Endodermal cell (in vitro differentiated cells): ENCODE data around the gene TMEM164. TPM values are rescaled to one million over a fixed set of nuclear protein-coding genes. Genes with fewer than 3 reads are reported as not detected.

Source experiments
- DNase-seq: peaks from one replicate; pipeline ENCODE4 v3.0.0-alpha.2; 2017
- H3K27ac ChIP-seq: 2 replicates; pipeline ENCODE4 v1.5.1; 2013; ENCODE audit warnings: mild to moderate bottlenecking, low read depth, low read length, moderate library complexity
- H3K27me3 ChIP-seq: 2 replicates; pipeline ENCODE4 v1.6.1; 2013; ENCODE audit warnings: mild to moderate bottlenecking, low read length, moderate library complexity; ENCODE audit not compliant: insufficient read depth, control insufficient read depth, poor library complexity, severe bottlenecking
- H3K36me3 ChIP-seq: 2 replicates; pipeline ENCODE4 v1.7.0; 2013; ENCODE audit warnings: mild to moderate bottlenecking, low read length, moderate library complexity; ENCODE audit not compliant: control insufficient read depth, insufficient read depth
- H3K4me1 ChIP-seq: one replicate; pipeline ENCODE4 v1.7.0; 2013; ENCODE audit warnings: low read length; ENCODE audit not compliant: control insufficient read depth, insufficient read depth
- H3K4me3 ChIP-seq: 2 replicates; pipeline ENCODE4 v1.5.1; 2013; ENCODE audit warnings: mild to moderate bottlenecking, low read length, moderate library complexity
- H3K9ac ChIP-seq: 2 replicates; pipeline ENCODE4 v1.6.1; 2013; ENCODE audit warnings: mild to moderate bottlenecking, low read length, moderate library complexity; ENCODE audit not compliant: poor library complexity, severe bottlenecking; ENCODE audit errors: extremely low read depth
- H3K9me3 ChIP-seq: 2 replicates; pipeline ENCODE4 v1.6.1; 2013; ENCODE audit warnings: mild to moderate bottlenecking, low read length, moderate library complexity; ENCODE audit not compliant: control insufficient read depth
- H3K27ac Mint-ChIP-seq: 2 replicates; pipeline ENCODE4 v1.8.0; 2020; ENCODE audit warnings: mixed read lengths
- H3K27me3 Mint-ChIP-seq: 2 replicates; pipeline ENCODE4 v1.8.0; 2021; ENCODE audit warnings: mild to moderate bottlenecking, mixed read lengths; ENCODE audit not compliant: insufficient read depth
- H3K36me3 Mint-ChIP-seq: 2 replicates; pipeline ENCODE4 v1.8.0; 2020; ENCODE audit warnings: low read depth, mixed read lengths
- H3K4me1 Mint-ChIP-seq: 2 replicates; pipeline ENCODE4 v1.8.0; 2020; ENCODE audit warnings: mixed read lengths
- H3K4me3 Mint-ChIP-seq: 2 replicates; pipeline ENCODE4 v1.8.0; 2020; ENCODE audit warnings: mild to moderate bottlenecking, moderate library complexity, mixed read lengths
- H3K9me3 Mint-ChIP-seq: 2 replicates; pipeline ENCODE4 v1.8.0; 2020; ENCODE audit warnings: mild to moderate bottlenecking, mixed read lengths
- WGBS, 2 experiments: methylation state at CpG; one replicate each; pipeline versions ENCODE4 v1.1.5 to v1.1.7; 2013; ENCODE audit warnings: missing lambda C conversion rate in 2 of 2, mixed read lengths in 1 of 2; ENCODE audit not compliant: insufficient coverage in 1 of 2, insufficient read length in 1 of 2; 5-methylcytosine and 5-hydroxymethylcytosine counted together
- total RNA-seq, 2 donors: library from RNA; stranded (reverse); fragmentation: NEBNext Ultra II Directional in 1 of 2; extraction: Animal tissue kit (Norgen Biotek cat#: 25700) in 1 of 2; gene quantifications; 2 replicates in 1 of 2; 3 replicates in 1 of 2; pipeline ENCODE4 v1.2.1, GENCODE V29; 2021
- TF ChIP-seq, protein P1 (sequence below): fragments of 200-600 bp; sonication (generic); conservative IDR thresholded peaks from 2 replicates; pipeline ENCODE4 v1.5.0; 2021; ENCODE audit warnings: antibody characterized with exemption, mild to moderate bottlenecking

TMEM164 gene
- total RNA-seq, 2 donors from 2014 or later, result 30.4 to 50.7 TPM

- no peak overlapping the region for H3K4me3 Mint-ChIP-seq
- peaks cover 4% of the 10 kb centered on the region for H3K4me1 Mint-ChIP-seq
- H3K36me3 Mint-ChIP-seq, result no peaks in the 10 kb centered on the region
- H3K9me3 Mint-ChIP-seq, result no peaks in the 10 kb centered on the region
- H3K27me3 ChIP-seq, result no peaks in the 10 kb centered on the region
- H3K9ac ChIP-seq, result no peak overlapping the region
- H3K27ac Mint-ChIP-seq, result no peak overlapping the region
- no peak overlapping the region for H3K4me3 ChIP-seq
- no peaks in the 10 kb centered on the region for H3K4me1 ChIP-seq
- no peaks in the 10 kb centered on the region for H3K36me3 ChIP-seq
- DNase-seq, result no peak
- TF ChIP-seq, protein P1, sequence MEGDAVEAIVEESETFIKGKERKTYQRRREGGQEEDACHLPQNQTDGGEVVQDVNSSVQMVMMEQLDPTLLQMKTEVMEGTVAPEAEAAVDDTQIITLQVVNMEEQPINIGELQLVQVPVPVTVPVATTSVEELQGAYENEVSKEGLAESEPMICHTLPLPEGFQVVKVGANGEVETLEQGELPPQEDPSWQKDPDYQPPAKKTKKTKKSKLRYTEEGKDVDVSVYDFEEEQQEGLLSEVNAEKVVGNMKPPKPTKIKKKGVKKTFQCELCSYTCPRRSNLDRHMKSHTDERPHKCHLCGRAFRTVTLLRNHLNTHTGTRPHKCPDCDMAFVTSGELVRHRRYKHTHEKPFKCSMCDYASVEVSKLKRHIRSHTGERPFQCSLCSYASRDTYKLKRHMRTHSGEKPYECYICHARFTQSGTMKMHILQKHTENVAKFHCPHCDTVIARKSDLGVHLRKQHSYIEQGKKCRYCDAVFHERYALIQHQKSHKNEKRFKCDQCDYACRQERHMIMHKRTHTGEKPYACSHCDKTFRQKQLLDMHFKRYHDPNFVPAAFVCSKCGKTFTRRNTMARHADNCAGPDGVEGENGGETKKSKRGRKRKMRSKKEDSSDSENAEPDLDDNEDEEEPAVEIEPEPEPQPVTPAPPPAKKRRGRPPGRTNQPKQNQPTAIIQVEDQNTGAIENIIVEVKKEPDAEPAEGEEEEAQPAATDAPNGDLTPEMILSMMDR, result no peak
- no peaks in the 10 kb centered on the region for H3K9me3 ChIP-seq
- no peaks in the 10 kb centered on the region for H3K27me3 Mint-ChIP-seq
- H3K27ac ChIP-seq, result no peak overlapping the region
Observed at GRCh38 chrX:110081320-110081719, 78.4 kb downstream of the TMEM164 start.

- H3K4me1 ChIP-seq, result no peaks in the 10 kb centered on the region
- no peak overlapping the region for H3K9ac ChIP-seq
- no peak for DNase-seq
- no peaks in the 10 kb centered on the region for H3K36me3 ChIP-seq
- Mint-ChIP-seq H3K4me3 (no peak overlapping the region), H3K36me3 (no peaks in the 10 kb centered on the region), H3K9me3 (no peaks in the 10 kb centered on the region), H3K27ac (no peak overlapping the region), H3K4me1 (peaks cover 6% of the 10 kb centered on the region), H3K27me3 (no peaks in the 10 kb centered on the region)
- H3K4me3 ChIP-seq, result no peak overlapping the region
- TF ChIP-seq, protein P1, result no peak
- H3K27me3 ChIP-seq, result no peaks in the 10 kb centered on the region
- no peak overlapping the region for H3K27ac ChIP-seq
- H3K9me3 ChIP-seq, result no peaks in the 10 kb centered on the region
- WGBS, 2 experiments, result 70% methylated on average over 1 of the region's 1 CpG; no CpG with 5 or more reads in 1 of the 2 experiments
Observed at GRCh38 chrX:110081740-110082139, 78.8 kb downstream of the TMEM164 start.

DNA sequence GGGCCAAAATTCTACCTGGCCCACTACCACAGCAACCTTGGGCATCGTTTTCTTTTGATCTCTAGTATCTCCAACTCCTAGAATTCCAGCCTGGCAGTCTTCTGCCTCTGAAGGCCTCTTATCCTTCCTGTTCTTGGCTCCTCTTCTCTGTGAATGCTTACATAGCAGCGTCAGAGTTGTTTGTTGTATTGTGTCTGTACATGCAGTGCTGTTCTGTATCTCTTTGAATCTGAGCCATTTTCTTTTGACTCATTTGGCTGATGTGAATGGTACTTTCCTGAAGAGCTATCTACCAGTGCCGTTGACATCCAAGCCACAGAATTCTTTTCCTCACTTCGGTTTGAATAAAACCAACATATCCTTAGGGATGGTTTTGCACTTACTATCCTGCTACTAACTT is 79.2 kb downstream of the TMEM164 start:
- no peak overlapping the region for H3K27ac Mint-ChIP-seq
- Histone ChIP-seq H3K9ac (no peak overlapping the region), H3K9me3 (no peaks in the 10 kb centered on the region)

More for the DNA sequence above, 79.2 kb downstream of the TMEM164 start:
- Mint-ChIP-seq H3K4me3 (no peak overlapping the region), H3K36me3 (no peaks in the 10 kb centered on the region), H3K27me3 (no peaks in the 10 kb centered on the region), H3K4me1 (peaks cover 10% of the 10 kb centered on the region), H3K9me3 (no peaks in the 10 kb centered on the region)
- Histone ChIP-seq H3K4me3 (no peak overlapping the region), H3K4me1 (no peaks in the 10 kb centered on the region), H3K36me3 (no peaks in the 10 kb centered on the region), H3K27ac (no peak overlapping the region), H3K27me3 (no peaks in the 10 kb centered on the region)
- TF ChIP-seq, protein P1, result no peak
- WGBS, 2 experiments, result 94 to 100% methylated on average over 2 to 3 of the region's 4 CpGs
- DNase-seq, result no peak
